GM12878 (cell line): ENCODE measurements around the gene COMMD1. TPM values are rescaled to one million over a fixed set of nuclear protein-coding genes. Genes with fewer than 3 reads are reported as not detected.

Source experiments
- E2F4 ChIP-seq: IDR thresholded peaks from 2 replicates; pipeline ENCODE4 v1.6.1; 2012; ENCODE audit warnings: low read depth, low read length, improper control_type of control experiment
- EED ChIP-seq: sonication (generic); IDR thresholded peaks from 2 replicates; pipeline ENCODE4 v1.6.1; 2016; ENCODE audit warnings: antibody characterized with exemption, low read depth
- MAX ChIP-seq: IDR thresholded peaks from 2 replicates; pipeline ENCODE4 v1.6.1; 2012; ENCODE audit warnings: low read depth, low read length, improper control_type of control experiment
- NR2C1 ChIP-seq: fragments of 450-650 bp; IDR thresholded peaks from 2 replicates; pipeline ENCODE4 v1.6.1; 2017; ENCODE audit warnings: antibody characterized with exemption, mild to moderate bottlenecking, moderate library complexity
- PAX5 ChIP-seq: IDR thresholded peaks from 2 replicates; pipeline ENCODE4 v1.6.1; 2011; ENCODE audit warnings: low read depth, low read length, borderline replicate concordance
- POLR2AphosphoS2 ChIP-seq: IDR thresholded peaks from 2 replicates; pipeline ENCODE4 v1.6.1; 2011; ENCODE audit warnings: low read depth, mild to moderate bottlenecking, low read length, improper control_type of control experiment, moderate library complexity
- POLR2AphosphoS5 ChIP-seq: IDR thresholded peaks from 2 replicates; pipeline ENCODE4 v1.6.1; 2011; ENCODE audit warnings: mild to moderate bottlenecking, low read length, inconsistent platforms
- SPI1 ChIP-seq: IDR thresholded peaks from 2 replicates; pipeline ENCODE4 v1.6.1; 2011; ENCODE audit warnings: low read depth, mild to moderate bottlenecking, low read length, moderate library complexity, borderline replicate concordance; ENCODE audit not compliant: insufficient read depth
- TBL1XR1 ChIP-seq: IDR thresholded peaks from 2 replicates; pipeline ENCODE4 v1.6.1; 2012; ENCODE audit warnings: low read depth, low read length, improper control_type of control experiment
- ZNF592 ChIP-seq: fragments of 450-650 bp; IDR thresholded peaks from 2 replicates; pipeline ENCODE4 v1.6.1; 2017; ENCODE audit warnings: mild to moderate bottlenecking, moderate library complexity
- ZNF622 ChIP-seq: fragments of 450-650 bp; IDR thresholded peaks from 2 replicates; pipeline ENCODE4 v1.6.1; 2017; ENCODE audit warnings: mild to moderate bottlenecking, inconsistent platforms
- polyA plus RNA-seq, 11 experiments: library from polyadenylated mRNA; depleted of rRNA in 4 of 11; unstranded in 6 of 11; stranded (reverse) in 5 of 11; fragments of >200 nt; fragmentation: Nextera tagmentation in 4 of 11; fragmentation: Illumina TruSeq in 1 of 11; extraction: Ambion mirVana in 4 of 11; extraction: Trizol in 1 of 11; gene quantifications; 1 replicate in 1 of 11; 2 replicates in 10 of 11; pipeline versions ENCODE4 v1.2.1 to v1.2.3, GENCODE V29; 2011 to 2016; ENCODE audit warnings: inconsistent platforms in 2 of 11, missing spikeins in 2 of 11, low read depth in 1 of 11
- total RNA-seq, 4 experiments: library from RNA; depleted of rRNA in 3 of 4; stranded (reverse); fragments of >200 nt in 3 of 4; fragmentation: Illumina TruSeq in 1 of 4; extraction: Trizol in 1 of 4; gene quantifications; 2 replicates each; pipeline versions ENCODE4 v1.2.1 to v1.2.3, GENCODE V29; 2013 to 2021

The COMMD1 gene
- total and polyA plus RNA-seq, 10 of the 15 experiments (the other 5 are each of a cell fraction or from before 2014, with no cell fraction given) = 39.7 to 210 (median 53.7) TPM

- TF ChIP-seq POLR2AphosphoS2 (no peak), NR2C1 (no peak), ZNF592 (no peak), MAX (no peak), PAX5 (no peak), SPI1 (no peak), E2F4 (no peak), ZNF622 (no peak), POLR2AphosphoS5 (no peak), EED (no peak), TBL1XR1 (no peak)
Measured at GRCh38 chr2:62101886-62102285, 196.4 kb downstream of the COMMD1 start (continued).
